Activated gamma-delta T cell treated with Interleukin-2 at 50 U/mL for 16 hours (primary cell): ENCODE data around the gene GABRR3.
A peak's percentile ranks its signal among the peaks of the same experiment; 100 is the strongest.

Source experiments
- DNase-seq: peaks from one replicate; pipeline ENCODE4 v3.0.0-alpha.2; 2020

The GABRR3 gene

DNA sequence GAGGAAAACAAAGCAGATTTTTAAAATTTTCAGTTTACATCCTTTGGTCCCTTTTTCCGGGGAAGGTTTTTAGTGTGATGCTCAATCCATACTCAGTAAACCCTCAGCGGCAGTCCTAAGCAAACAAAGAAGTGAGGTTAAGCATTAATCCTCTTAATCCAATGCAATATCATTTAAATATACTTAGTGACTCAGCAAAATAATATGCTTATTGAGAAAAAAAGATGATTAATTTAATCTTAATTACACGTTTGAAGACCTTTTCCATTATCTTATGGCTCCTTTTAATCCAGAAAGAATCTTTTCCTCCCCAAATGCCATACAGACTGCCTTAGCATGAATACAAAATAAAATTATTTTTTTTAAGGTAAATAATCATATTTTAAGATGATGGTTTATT, at the start of gene GABRR3:
Gene GABRR3 (minus strand): TSS at position 108 of the 400 bp plus-strand sequence. CDS start 328 bp downstream, outside the sequence.
- DNase-seq: no peak

DNA sequence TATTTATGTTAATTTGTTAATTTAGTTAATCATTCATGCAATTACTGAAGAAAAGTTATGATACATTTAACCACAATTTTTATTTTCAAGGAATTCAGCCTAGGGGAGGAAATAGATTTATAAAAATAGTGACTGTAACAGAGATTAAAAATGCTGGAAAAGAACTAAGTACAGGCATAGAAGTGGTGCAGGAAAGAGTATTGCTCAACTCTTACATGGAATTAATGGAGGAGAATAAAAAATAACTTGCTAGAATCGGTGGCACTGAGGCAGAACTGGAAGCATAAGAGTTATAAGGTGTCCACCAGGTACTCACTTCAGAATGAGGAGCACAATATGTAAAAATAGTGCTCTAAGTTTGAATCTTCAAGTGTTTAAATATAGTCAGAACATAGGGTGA, 38.4 kb upstream of the GABRR3 start:
- DNase-seq: no peak

DNA sequence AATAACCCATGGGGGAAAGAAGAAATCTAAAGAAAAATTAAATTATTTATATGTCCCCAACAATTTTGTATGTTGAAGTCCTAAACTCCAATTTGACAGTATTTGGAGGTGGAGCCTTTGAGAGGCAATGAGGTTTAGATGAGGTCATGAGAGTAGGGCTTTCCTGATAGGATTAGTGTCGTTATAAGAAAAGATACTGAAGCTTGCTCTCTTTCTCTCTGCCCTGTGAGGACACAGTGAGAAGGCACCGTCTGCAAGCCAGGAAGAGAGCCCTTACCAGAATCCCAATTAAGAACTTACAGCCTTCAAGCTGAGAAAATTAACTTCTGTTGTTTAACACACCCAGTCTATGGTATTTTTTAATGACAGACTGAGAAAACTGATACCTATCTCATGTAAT, 35.7 kb upstream of the GABRR3 start:
- no peak for DNase-seq

DNA sequence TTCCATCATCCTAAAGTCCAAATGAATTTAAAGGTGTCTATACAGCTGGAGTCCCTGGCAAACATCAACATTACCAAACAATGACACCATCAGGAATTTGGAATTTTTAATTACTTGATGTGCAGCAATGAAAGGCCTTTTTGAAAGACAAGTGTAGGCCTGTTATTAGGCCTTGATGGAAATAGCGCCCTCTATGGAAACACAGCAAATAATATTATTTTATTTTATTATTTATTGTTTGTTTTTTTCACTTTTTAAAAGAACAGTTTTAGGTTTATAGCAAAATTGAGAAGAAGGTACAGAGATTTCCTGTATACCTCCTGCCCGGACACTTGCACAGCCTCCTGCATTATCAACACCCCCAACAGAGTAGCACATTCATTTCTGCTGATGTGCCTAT, 33.7 kb upstream of the GABRR3 start:
- no peak for DNase-seq

DNA sequence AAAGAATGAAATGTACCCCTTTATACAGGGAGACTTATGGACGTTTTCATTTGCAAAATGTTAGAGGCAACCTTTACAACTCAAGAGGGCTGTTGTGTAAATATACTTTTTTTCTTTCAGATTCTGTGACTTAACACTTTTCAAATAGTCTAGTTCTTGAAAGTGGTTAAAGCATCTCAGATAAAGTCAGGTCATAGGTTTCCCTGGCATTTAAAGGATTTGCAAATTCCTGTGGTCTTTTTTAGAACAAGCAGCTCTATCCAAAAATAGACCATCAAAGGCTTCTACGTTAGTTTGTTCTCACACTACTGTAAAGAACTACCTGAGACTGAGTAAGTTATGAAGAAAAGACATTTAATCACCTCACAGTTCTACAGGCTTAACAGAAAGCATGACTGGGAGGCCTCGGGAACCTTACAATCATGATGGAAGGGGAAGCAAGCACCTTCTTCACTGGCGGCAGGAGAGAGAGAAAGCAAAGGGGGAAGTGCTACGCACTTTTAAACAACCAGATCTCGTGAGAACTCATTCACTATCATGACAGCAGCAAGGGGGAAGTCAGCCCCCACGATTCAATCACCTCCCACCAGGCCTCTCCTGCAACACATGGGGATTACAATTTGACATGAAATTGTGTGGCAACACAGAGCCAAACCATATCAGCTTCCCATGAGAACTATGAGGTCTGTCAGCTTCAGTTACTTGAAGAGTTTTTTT, 23.3 kb upstream of the GABRR3 start:
- DNase-seq: no peak

DNA sequence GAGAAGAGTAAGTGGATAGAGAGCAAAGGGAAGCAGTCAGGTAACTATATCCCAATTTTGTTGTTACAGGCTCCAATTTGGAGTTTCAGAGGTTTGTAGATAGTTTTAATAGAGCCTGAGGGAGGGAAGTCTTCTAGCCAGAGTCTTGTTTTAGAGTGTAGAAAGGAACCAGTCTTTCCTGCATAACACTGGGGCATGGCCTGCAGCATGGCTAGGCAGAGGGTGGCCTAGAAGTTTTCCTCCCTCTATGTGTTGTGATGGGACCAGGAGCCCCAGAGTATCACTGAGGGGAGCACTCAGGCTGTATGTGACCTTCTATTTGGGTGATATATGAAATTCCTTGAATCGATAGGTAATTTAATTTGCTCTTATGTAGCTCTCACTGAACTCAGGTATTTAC, 22.5 kb upstream of the GABRR3 start:
- DNase-seq: no peak

DNA sequence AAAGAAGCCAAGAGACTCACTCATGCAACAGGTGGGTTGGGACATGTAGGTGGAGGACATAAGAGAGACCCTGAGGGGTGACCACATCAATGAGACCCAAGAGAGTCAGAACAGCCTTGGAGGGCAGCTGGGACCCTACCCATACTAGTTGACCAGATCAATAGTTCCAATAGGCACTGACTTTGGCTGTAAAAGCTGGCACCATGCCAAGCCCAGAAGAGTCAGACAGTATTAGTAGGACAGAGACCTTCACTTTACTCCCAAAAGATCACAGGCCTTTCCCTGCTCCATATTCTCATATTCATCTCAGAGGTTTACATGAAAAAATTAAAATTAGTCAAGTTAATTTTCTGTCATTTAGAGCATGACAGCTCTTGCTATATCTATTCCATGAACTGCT, 20.9 kb upstream of the GABRR3 start:
- DNase-seq: no peak

DNA sequence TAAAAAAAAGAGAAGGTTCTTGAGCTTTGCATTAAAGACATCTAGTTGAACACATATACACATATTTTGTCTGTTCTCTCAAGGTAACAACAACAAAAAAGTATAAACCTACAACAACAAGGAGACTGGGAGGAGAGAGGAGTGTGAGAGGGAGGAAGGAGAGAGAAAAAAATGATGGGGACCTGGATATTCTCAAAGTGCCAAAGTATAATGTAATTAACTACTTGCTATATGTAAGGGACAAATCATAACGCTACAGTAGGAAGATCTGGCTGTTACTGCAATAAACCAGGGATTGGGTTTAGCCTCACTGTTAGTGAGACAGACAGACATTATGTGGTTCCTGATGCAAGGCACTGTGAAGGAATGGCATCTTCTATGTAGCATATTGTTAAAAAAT, 14.2 kb upstream of the GABRR3 start:
- no peak for DNase-seq

DNA sequence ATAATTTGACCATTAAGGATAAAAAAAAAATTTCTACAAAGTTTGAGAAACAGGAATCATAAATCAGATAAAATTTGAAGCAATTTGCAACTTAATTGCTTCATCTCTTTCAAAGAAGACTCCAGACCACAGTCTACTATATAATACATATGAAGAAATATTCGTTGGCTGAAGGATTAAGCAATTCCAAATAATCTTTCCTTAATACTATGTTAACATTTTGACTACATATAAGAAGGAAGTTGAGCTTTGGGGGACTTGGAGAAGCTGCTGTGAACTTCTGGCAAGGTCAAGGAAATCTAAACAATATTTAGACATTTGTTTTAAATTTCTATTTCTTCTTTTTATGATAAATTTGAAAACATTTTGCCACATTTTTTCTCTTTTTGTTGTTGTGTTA, 13.5 kb upstream of the GABRR3 start:
- DNase-seq: no peak

GRCh38 chr3:98041350-98041749, 6.2 kb upstream of the GABRR3 start:
- no peak for DNase-seq

DNA sequence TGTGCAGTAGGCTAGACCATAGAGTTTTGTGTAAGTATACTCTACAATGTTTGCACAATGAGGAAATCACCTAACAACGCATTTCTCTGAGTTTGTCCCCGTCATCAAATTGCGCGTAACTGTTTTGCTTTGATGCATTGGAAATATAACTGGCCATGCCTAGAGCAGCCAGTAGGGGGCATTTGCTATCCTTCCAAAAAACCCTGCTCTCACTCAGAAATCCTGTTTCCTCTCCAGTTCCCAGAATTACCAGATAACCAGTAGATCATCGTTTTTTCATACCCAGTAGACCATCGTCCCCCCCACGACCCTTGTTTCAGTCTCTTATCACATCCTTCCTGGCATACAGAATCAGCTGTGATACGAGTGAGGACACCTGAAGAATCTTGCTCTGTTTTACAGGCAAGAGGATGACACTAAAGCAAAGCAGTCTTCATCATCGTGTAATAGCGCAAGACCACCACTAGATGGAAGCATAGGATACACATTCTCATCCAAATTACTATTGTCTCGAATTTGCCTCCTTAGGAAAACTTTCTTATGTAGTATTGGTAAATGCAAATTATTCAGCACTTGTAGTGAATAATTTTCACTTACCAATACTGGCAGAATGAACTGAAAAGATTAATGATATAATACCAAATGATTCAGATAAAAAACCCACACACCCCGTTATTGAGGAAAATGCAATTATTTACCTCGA, 4.4 kb upstream of the GABRR3 start:
- peak; percentile 51 for DNase-seq

DNA sequence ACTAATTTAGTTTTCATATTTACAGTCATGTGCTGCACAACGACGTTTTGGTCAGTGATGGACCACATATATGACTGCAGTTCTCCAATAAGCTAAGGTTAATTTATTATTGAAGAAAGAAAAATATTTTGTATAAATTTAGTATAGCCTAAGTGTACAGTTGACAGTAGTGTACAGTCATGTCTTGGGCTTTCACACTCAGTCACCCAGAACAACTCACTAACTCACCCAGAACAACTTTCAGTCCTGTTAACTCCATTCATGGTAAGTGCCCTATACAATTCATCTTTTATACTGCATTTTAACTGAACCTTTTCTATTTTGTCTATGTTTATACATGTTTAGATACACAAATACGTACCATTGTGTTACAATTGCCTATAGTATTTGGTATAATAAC, 3.8 kb upstream of the GABRR3 start:
- DNase-seq: no peak

DNA sequence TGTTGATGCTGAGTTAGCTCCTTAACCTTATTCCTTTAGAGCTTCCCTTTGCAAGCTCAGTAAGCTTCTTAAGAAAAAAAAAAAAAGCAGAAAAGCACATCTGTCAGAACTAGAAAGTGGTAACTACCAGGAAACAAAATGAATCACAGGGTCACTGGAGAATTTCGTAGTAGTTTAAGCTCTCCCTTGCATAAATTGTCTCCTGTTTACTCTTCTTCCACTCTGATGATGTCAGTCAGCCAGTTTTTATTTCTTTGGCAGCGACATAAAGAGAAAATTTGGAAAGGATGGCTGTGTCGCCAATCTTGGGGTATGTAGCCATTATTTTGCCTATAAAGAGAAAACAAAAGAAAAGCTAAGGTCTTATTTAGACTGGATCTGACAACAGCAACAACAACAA, 3.2 kb upstream of the GABRR3 start:
- DNase-seq: no peak

- no peak for DNase-seq
These were observed 629 bp downstream of the GABRR3 start for GRCh38 chr3:98034486-98034885.

DNA sequence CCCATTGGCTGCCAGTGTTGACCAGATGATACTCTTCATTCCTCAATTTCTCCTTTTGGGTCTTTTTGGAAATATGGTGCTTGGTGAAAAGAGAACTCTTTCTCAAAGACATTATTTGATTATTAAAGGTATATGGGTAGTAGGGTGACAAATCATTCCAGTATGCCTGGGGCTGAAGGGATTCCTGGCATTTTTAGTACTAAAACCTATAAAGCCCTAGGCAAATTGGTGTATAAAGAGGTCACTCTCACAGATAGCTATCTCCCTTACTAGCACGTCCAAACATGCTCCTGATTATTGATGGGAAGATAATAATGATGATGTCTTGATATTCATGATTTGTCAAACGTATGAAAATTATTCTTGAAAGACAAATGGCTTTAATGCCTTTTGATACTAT, 1.1 kb downstream of the GABRR3 start:
- DNase-seq: no peak

DNA sequence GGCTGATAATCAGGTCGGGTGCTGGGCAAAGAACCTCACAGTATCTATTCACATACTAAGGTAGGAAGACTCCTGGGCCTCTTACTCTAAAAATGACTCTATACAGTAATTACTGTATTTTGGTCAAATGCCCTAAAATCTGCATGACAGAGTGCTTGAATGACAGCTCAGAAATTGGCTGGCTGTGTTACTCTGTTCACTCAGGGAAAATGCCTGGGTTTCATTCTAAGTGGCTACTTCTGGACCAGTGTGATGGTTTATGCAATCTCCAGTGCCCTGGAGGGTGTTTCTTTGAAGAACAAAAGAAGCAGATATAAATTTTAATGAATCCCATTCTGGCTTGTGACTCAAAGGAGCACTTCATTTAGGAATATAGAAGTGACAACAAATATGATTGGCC, 2.2 kb downstream of the GABRR3 start:
- DNase-seq: no peak

DNA sequence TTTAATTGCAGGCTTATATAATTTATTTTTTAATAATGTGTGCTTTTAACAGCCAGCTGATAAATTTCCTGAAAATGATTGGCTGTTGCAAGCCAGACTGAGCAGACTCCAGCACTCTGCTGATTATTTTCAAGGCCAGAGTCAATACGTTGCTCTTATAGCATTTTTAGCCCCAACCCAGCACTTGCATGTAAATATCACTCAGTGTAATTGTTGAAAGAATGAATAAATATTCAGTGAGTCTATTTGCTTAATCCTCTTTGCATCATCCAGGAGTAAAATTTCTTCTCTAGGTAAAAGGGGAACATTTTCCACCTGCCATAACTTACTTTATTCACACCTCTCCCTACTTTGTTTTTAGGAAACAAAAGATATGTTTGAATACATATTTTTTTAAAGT, 2.9 kb downstream of the GABRR3 start:
- no peak for DNase-seq

DNA sequence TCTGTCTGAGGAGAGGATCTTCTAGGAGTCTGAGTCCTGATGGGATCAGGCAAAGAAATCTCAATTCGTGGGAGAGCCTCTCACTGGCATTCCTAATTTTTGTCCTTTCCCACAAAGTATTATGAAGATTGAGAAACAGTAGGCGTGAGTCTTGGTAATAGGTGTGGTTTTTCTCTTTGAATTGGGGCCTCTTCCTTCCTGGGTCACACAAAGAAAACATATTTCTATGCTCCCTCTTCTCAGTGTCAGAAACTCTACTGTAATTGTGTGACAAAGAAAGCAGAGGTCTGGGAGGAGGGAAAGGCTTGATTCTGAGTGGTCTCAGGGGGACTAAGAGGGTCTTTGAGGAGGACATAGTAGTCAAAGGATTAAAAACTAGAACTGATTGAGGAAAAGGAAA, 6.0 kb downstream of the GABRR3 start:
- DNase-seq: no peak

DNA sequence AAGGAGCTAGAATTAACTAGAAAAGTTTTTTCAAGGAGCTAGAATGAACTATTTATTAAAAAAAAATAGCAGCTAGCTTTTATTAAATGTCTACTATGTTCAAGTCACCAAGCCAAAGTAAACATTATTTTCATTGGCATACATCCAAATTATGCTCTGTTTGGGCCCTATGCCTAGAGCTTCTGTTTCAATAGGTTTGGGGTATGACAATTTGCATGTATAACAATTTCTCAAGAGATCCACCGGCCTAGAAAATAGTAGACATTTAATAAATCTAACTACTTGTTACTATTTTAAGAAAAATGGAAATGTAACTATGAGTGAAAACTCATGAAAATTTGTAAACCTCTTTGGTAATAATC, 8.0 kb downstream of the GABRR3 start:
- DNase-seq: no peak

DNA sequence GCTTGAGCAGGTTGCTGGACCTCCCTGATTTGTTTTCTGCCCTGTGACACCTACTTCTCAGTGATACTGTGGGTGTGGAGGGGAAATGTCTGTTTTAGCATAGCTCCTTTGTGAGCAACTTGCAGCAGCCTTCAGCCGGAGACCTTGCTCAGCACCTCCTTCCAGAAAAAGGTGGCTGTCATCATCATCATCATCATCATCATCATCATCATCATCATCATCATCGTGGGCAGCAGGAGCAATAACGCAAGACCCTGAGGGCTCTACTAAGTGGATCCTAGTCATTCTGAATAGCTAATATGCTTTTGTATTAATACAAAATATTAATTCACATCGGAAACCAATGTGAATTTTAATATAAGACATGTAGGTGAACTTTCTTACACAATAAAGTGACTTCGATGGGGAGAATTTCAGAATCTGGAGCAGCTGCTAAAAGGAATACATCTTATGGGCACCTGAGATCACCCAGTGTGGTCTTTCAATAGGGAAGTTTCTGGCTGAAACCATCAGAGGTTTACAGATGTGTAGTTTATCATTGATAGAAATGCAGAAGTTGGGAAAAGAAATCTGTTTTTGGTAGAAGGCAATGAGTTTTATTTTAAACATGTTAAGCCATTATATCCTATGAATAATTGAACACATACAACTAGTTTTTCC, 8.6 kb downstream of the GABRR3 start:
- no peak for DNase-seq

DNA sequence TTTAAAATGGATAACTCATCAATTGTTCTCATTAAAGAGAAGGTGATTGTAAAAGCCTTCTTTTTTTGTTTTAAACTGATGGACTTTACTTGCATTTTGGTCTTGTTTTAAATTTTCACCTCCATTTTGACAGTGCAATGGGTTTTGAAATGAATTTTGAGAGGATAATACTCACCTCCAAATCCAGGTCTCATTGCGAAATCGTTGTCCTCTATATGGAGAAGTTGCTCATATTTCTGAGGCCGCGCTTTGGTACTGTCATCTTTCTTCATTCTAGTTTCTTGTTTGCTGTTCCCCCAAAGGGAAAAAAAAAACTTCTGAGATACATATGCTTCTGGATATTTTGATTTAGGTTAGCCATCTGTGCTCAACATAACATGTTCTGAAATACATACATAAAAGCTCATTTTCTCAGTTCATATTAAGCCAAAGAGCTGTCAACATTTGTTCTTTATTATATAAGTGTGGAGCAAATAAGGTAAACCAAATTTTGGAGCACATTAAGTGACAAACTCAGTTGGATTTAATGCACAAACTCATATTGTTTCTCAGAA, 9.6 kb downstream of the GABRR3 start:
- DNase-seq: no peak

GRCh38 chr3:98022978-98023820, 11.9 kb downstream of the GABRR3 start:
- DNase-seq: peak; percentile 95
